Ishikawa (cell line): ENCODE measurements around the gene CELA1.

Experiments
- CEBPB ChIP-seq: IDR thresholded peaks from 2 replicates; pipeline ENCODE4 v1.6.1; 2012
- CREB1 ChIP-seq: IDR thresholded peaks from 2 replicates; pipeline ENCODE4 v1.6.1; 2012; ENCODE audit warnings: low read depth
- EGR1 ChIP-seq: IDR thresholded peaks from 2 replicates; pipeline ENCODE4 v1.6.1; 2012
- EP300 ChIP-seq: IDR thresholded peaks from 2 replicates; pipeline ENCODE4 v1.6.1; 2012; ENCODE audit warnings: borderline replicate concordance
- FOXM1 ChIP-seq: IDR thresholded peaks from 2 replicates; pipeline ENCODE4 v1.6.1; 2012; ENCODE audit warnings: low read depth, borderline replicate concordance
- NFIC ChIP-seq: IDR thresholded peaks from 2 replicates; pipeline ENCODE4 v1.6.1; 2012
- RAD21 ChIP-seq: IDR thresholded peaks from 2 replicates; pipeline ENCODE4 v1.6.1; 2012; ENCODE audit warnings: low read depth
- REST ChIP-seq: IDR thresholded peaks from 2 replicates; pipeline ENCODE4 v1.6.1; 2012; ENCODE audit warnings: low read depth, mild to moderate bottlenecking
- TAF1 ChIP-seq: IDR thresholded peaks from 2 replicates; pipeline ENCODE4 v1.6.1; 2012; ENCODE audit warnings: low read depth, mild to moderate bottlenecking
- TCF12 ChIP-seq: IDR thresholded peaks from 2 replicates; pipeline ENCODE4 v1.6.1; 2012; ENCODE audit warnings: low read depth
- TEAD4 ChIP-seq: IDR thresholded peaks from 2 replicates; pipeline ENCODE4 v1.6.1; 2012
- YY1 ChIP-seq: IDR thresholded peaks from 2 replicates; pipeline ENCODE4 v1.6.1; 2012; ENCODE audit warnings: low read depth
- ZBTB7A ChIP-seq: IDR thresholded peaks from 2 replicates; pipeline ENCODE4 v1.6.1; 2012; ENCODE audit warnings: low read depth
- TF ChIP-seq, protein P1 (sequence below): IDR thresholded peaks from 2 replicates; pipeline ENCODE4 v1.6.1; 2012
- TF ChIP-seq, protein P2 (sequence below): IDR thresholded peaks from 2 replicates; pipeline ENCODE4 v1.6.1; 2012

The CELA1 gene

GRCh38 chr12:51388069-51388799 is 41.8 kb upstream of the CELA1 start:
- no peak for TF ChIP-seq YY1
- no peak for TF ChIP-seq EP300
- TF ChIP-seq FOXM1: no peak
- no peak for TF ChIP-seq TCF12
- no peak for TF ChIP-seq CREB1
- no peak for TF ChIP-seq TAF1
- TF ChIP-seq REST: no peak
- TF ChIP-seq CEBPB: no peak
- TF ChIP-seq EGR1: no peak
- no peak for TF ChIP-seq NFIC
- TF ChIP-seq, protein P1, sequence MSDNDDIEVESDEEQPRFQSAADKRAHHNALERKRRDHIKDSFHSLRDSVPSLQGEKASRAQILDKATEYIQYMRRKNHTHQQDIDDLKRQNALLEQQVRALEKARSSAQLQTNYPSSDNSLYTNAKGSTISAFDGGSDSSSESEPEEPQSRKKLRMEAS: no peak
- TF ChIP-seq TEAD4: no peak
- TF ChIP-seq ZBTB7A: no peak
- TF ChIP-seq, protein P2, sequence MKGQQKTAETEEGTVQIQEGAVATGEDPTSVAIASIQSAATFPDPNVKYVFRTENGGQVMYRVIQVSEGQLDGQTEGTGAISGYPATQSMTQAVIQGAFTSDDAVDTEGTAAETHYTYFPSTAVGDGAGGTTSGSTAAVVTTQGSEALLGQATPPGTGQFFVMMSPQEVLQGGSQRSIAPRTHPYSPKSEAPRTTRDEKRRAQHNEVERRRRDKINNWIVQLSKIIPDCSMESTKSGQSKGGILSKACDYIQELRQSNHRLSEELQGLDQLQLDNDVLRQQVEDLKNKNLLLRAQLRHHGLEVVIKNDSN: no peak
- TF ChIP-seq RAD21: no peak

DNA sequence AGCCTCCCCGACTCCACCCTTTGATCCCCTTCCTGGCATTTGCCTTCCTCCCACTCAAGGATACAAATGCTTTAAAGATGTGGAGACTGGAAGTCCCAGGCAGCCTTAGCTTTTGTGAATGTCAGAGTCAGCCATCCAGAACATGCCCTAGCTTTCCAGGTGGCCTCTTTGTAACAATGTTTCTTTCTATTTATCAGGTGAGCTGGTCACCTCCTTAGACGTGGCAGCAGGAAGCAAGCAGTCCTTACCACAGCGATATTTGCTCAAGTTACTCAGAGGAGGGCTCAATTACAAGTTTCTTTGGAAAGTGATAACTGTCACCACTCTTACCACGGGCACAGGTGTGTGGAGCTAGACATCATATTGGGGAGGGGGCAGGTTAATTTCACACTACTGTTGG is 39.9 kb upstream of the CELA1 start:
- no peak for TF ChIP-seq CREB1
- no peak for TF ChIP-seq ZBTB7A
- no peak for TF ChIP-seq EGR1
- no peak for TF ChIP-seq CEBPB
- no peak; the same call in 1 of the 2 replicates for TF ChIP-seq TCF12
- no peak for TF ChIP-seq NFIC
- no peak for TF ChIP-seq FOXM1
- no peak for TF ChIP-seq TAF1
- TF ChIP-seq, protein P2: 0 out of 2 replicates have a peak, but pooled peaks have one; percentile 4
- 0 out of 2 replicates have a peak, but pooled peaks have one; percentile 19 for TF ChIP-seq TEAD4
- TF ChIP-seq EP300: peak; percentile 39; the same call in 1 of the 2 replicates
- no peak for TF ChIP-seq REST
- TF ChIP-seq, protein P1: no peak

DNA sequence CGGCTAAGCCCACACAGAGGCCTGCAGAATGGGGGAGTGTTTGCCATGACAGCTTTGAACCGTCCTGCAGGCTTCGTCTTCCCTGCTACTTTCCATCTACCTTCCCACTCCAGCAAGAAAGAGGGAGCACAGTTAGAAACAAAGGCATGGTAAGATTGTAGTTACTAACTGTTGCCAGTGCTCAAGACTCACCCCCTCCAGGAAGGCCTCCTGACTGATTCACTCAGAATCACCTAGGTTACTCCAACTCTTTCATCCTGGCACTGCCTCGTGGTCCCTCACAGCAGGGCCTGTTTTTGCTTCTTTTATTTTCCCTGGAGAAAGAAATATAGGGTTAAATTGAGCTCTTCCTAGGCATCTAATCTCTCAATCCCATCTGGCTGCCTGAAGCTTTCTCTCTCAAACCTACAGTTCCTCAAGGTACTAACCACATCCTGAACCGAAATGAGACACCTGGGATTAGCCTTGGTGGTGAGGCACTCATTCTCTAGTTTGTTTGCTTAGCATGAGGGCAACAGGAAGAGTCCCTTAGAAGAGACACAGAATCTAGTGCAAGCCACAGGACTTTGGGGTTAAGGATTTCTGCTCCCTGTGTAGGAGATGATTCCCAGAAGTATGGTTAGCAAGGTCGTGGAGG is 36.9 kb upstream of the CELA1 start:
- no peak for TF ChIP-seq RAD21
- TF ChIP-seq EGR1: no peak
- no peak for TF ChIP-seq CEBPB
- no peak for TF ChIP-seq CREB1

DNA sequence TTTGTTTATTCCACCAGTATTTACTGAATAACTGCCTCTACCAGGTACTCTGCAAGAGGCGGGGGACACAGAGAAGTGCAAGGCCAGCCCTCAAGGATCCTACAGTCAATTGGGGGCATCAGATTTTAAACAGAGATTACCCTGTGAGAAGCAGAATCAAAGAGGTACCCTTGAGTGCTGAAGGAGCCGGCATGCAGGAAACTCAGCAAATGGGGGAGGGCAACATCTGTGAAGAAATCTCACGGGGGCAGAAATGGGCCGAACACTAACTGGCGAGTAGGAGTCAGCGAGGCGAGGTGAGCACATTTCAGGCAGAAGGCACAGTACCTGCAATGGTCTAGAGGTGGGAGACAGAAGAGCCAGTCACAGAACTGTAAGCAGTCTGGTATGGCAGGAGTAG is 35.7 kb upstream of the CELA1 start:
- TF ChIP-seq FOXM1 (no peak), NFIC (no peak)

DNA sequence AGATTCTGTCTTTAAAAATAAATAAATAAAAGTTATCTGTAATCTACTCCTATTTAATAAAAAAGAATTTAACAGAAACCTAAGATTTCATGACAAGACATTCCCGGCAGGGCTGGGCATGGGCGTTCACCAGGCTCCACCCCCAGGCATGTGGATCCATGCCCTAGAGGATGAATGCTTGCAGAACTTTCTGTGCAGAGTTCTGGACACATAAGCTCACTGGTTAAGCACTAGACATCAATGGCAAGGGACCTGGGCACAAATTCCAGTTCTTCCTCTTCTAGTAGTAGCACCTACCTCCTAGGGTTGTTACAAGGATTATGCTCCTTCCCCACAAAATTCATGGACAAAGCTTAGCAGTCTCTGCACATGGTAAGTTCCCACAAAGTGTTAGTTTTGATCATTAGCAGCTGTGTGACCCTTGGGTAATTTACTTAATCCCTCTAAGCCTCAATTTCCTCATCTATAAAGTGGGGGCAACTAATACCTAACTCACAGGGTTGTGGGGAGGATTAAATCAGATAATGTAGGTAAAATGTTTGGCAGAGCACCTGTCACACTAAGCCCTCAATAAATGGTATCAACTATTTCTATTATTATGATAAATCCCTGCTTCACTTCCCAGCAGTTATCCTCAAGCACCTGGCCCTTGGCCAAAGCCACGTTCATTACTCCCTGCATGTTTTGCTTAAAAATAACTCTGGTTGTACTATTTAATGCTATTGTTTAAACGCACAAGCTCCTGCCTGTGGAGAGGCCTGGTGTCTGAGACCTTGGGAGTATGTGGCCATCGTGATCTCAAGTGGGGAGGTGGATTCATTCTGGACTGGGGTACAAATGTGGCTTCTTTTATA is 35.0 kb upstream of the CELA1 start:
- TF ChIP-seq TCF12 (no peak), ZBTB7A (0 out of 2 replicates have a peak, but pooled peaks have one; percentile 47), NFIC (peak; percentile 60), RAD21 (no peak), EP300 (no peak)
- TF ChIP-seq, protein P2: no peak
- TF ChIP-seq, protein P1: 0 out of 2 replicates have a peak, but pooled peaks have one; percentile 14
